HTERT RPE-1 (cell line): Measurements from ENCODE around the gene GNB5.
"Not testable (repeated sequence)": the region's sequence is repeated elsewhere in the genome, so short reads cannot be mapped to it uniquely, and the experiment has no call there.

Experiments
- in situ Hi-C: fragments of 300-500 bp; cut with MboI; formaldehyde crosslinking; loops from 4 replicates; pipeline ENCODE4 v1.14.3; 2020; ENCODE audit warnings: low sequenced_read_pairs

The GNB5 gene

DNA sequence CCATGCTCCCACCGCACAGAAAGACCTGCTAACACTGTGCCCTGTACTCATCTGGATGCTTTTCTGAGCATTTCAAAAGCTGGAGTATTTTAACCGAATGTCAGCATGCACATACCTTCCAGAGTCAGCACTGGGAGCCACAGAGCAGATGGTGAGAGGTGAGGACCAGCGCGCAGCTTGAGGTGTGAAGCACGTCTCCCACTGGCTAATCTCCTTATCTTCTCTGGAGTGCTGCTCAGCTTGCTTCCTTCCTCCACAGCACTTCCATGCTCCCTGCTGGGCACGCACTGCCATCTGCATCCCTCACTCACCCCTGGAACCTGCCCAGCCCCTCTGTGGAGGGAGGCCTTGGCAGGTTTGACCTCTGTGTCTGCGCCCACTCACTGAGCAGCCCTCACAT lies at the start of gene GNB5:
TSS of gene GNB5 (minus strand) at position 186 of the 400 bp plus-strand sequence. CDS start 6,716 bp downstream, outside the sequence.
- in situ Hi-C loops, result no loop called here

DNA sequence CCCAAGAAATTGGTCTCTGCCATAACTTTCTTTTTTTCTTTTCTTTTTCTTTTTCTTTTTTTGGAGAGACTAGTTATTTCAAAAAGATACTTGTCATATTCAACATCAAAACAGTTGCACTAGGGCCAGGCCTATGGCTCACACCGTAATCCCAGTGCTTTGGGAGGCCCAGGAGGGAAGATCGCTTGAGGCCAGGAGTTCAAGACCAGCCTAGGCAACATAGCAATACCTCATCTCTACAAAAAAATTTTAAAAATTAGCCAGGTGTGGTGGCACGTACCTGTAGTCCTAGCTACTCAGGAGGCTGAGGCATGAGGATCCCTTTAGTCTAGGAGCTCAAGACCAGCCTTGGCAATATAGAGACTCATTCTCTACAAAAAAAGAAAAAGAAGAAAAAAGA lies 49.0 kb upstream of the GNB5 start:
- in situ Hi-C loops, result no loop called here

- in situ Hi-C loops, result not testable (repeated sequence)
Measured at GRCh38 chr15:52238989-52239525, 47.9 kb upstream of the GNB5 start.

- in situ Hi-C loops, result no loop called here
Measured at GRCh38 chr15:52238149-52238548, 47.0 kb upstream of the GNB5 start.

DNA sequence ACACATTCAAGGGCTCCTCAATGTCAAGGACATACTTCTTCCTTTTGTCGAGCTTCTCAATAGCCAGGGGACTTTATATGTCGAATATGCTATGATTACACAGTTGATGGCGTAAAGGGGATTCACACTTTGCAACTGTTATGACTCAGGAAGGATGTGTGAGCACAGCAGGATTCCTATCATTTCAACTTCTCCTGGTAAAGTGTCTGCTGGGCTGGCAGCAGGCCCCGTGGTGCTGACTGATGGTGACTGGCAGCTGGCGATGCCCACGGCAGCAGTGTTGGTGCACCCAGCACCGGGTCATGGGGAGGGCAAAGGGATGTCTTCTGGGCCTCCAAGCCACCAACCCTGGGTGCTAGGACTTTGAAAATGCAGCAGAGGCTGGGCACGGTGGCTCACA lies 44.8 kb upstream of the GNB5 start:
- in situ Hi-C loops, result no loop called here

- in situ Hi-C loops, result no loop called here
Measured at GRCh38 chr15:52234596-52235541, 43.7 kb upstream of the GNB5 start.

- in situ Hi-C loops, result no loop called here
Measured at GRCh38 chr15:52233405-52233804, 42.2 kb upstream of the GNB5 start.

DNA sequence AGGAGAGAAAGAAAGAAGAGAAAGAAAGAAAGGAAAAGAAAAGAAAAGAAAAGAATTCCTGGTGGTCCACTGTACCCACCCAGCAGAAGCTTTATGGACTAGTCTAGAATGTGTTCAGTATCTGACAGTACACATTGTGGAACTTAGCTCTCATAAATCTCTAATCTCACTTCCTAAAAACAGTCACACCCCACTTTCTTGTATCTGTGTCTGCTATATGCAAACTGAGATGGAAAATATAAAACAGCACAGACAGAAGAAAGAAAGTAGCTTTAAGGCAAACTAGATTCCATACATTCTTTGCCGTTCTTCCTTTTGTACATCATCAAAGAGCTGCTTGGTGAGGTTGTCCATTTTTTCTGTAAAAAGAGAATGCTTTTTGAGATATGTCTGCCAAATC lies 41.1 kb upstream of the GNB5 start:
- in situ Hi-C loops, result no loop called here

DNA sequence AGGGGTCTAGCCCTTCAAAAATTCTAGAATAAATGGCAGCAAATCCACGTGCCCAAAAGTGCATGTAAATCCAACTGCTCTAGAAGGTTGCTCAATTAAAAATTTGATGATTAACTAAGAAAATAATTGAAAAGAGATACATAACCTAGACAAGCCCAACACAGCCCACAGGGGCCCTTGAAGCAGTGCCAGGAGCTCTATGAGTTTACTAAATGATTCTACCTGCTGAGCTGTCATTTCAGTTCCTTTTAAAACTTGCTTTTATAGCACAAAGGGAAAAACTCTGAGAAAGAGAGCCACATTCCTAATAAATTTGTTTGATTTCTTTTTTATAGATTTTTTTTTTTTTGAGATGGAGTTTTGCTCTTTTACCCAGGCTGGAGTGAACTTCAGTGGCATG lies 38.9 kb upstream of the GNB5 start:
- in situ Hi-C loops, result no loop called here

- in situ Hi-C loops, result no loop called here
Measured at GRCh38 chr15:52228921-52229320, 37.7 kb upstream of the GNB5 start.

DNA sequence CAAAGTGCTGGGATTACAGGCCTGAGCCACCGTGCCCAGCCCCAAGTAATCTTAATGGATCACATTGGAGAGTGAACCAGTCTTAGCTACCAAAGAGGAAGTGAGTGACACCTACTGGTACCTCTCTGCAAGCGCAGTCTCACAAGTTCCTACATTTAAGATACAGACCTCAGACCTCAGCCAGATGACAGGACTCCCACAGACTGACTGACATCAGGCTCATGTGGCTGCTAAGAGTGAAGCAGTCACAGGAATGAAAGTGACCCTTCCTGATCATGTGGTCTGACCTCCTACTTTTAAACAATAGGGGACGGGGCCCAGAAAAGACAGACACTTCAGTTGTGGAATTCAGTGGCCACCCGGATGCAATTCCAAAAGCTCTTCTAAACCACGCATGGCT lies 36.3 kb upstream of the GNB5 start:
- in situ Hi-C loops, result no loop called here

DNA sequence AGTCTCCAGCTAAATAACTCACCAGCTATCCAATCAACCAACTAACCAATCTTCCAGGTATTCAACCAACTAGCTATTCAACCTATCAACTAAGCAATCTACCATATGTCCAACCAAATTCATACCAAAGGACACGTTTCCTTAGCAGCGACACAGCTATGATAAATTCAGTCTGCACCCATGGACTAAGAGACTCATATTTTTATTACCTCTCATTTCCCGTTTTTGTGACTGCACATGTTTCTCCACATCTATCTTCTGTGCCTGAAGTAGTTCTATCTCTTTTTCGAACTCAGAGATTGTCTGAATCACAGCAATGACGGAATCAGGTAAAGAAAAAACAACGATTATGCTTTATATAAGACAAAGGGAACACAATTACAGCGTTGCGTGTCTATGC lies 34.0 kb upstream of the GNB5 start:
- in situ Hi-C loops, result no loop called here

GRCh38 chr15:52224211-52224610 lies 33.0 kb upstream of the GNB5 start:
- in situ Hi-C loops, result no loop called here

DNA sequence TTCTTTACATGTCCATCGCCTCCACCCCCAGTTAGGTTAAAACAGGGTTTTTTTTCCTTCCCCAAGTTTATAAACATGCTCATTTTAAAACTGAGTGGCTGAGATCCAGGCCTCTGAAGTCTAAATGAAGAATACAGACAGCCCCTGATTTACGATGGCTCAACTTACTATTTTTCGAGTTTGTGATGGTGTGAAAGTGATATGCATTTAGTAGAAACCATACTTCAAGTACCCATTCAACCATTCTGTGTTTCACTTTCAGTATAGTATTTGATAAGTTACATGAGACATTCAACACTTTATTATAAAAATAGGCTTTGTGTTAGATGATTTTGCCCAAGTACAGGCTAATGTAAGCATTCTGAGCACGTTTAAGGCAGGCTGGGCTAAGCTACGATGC lies 30.5 kb upstream of the GNB5 start:
- in situ Hi-C loops, result no loop called here

- in situ Hi-C loops, result no loop called here
Measured at GRCh38 chr15:52220937-52221660, 29.9 kb upstream of the GNB5 start.

- in situ Hi-C loops, result no loop called here
Measured at GRCh38 chr15:52220251-52220650, 29.1 kb upstream of the GNB5 start.

DNA sequence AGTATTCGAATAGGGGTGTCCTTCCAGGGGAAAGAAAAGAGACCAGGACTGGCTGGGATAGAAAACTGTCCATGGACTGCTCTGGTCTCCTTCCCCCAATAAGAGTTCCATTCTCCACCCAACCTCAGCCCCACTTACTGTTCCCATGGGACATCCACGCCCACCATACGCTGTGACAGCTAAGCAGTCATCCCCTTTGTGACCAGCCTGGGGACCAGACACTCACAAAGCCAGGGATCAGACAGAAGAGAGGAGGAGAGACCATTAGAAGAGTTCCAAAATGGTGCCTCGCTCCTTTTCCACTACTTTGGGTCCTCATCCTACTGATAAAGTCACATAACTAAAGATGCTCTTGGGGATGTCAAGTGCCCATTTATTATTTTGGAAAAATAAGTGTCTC lies 27.6 kb upstream of the GNB5 start:
- in situ Hi-C loops, result no loop called here

- in situ Hi-C loops, result no loop called here
Measured at GRCh38 chr15:52218371-52218770, 27.2 kb upstream of the GNB5 start.

GRCh38 chr15:52217186-52217585 lies 26.0 kb upstream of the GNB5 start:
- in situ Hi-C loops, result no loop called here

- in situ Hi-C loops, result no loop called here
Measured at GRCh38 chr15:52214553-52214952, 23.4 kb upstream of the GNB5 start.

GRCh38 chr15:52213206-52213605 lies 22.0 kb upstream of the GNB5 start:
- in situ Hi-C loops, result no loop called here
